LNCaP clone FGC (cell line): Measurements from ENCODE around the gene NEMP2.
"Not testable (repeated sequence)": the region's sequence is repeated elsewhere in the genome, so short reads cannot be mapped to it uniquely, and the experiment has no call there.

Source experiments
- DNase-seq: peaks from one replicate; pipeline ENCODE4 v3.0.0-alpha.2; 2011; ENCODE audit warnings: low read depth
- H3K4me3 ChIP-seq: 2 replicates; pipeline ENCODE4 v1.5.1; 2011; ENCODE audit warnings: mild to moderate bottlenecking, low read depth, low read length, control low read depth
- CTCF ChIP-seq: IDR thresholded peaks from 2 replicates; pipeline ENCODE4 v1.5.1; 2012; ENCODE audit warnings: mild to moderate bottlenecking; ENCODE audit not compliant: control insufficient read depth, insufficient read depth; ENCODE audit errors: extremely low read depth

The NEMP2 gene

GRCh38 chr2:190514676-190515075 lies 19.8 kb downstream of the NEMP2 start:
- DNase-seq, result no peak
- TF ChIP-seq CTCF, result no peak
- H3K4me3 ChIP-seq, result no peak overlapping the region

- H3K4me3 ChIP-seq, result no peak overlapping the region
- no peak for DNase-seq
- no peak for TF ChIP-seq CTCF
Measured at GRCh38 chr2:190513877-190514276, 20.6 kb downstream of the NEMP2 start.

GRCh38 chr2:190512539-190513095 lies 21.9 kb downstream of the NEMP2 start:
- TF ChIP-seq CTCF, result no peak
- no peak overlapping the region for H3K4me3 ChIP-seq
- no peak for DNase-seq

- peak; percentile 45 for TF ChIP-seq CTCF
- no peak for DNase-seq
- H3K4me3 ChIP-seq, result no peak overlapping the region
Measured at GRCh38 chr2:190511104-190511503, 23.4 kb downstream of the NEMP2 start.

- not testable (repeated sequence) for DNase-seq, H3K4me3 ChIP-seq
Measured at GRCh38 chr2:190509895-190510294, 24.6 kb downstream of the NEMP2 start.

GRCh38 chr2:190507135-190507534 lies 27.4 kb downstream of the NEMP2 start:
- H3K4me3 ChIP-seq, result no peak overlapping the region
- TF ChIP-seq CTCF, result no peak
- DNase-seq, result peak; percentile 82

GRCh38 chr2:190506666-190507065 lies 27.9 kb downstream of the NEMP2 start:
- no peak overlapping the region for H3K4me3 ChIP-seq
- DNase-seq, result no peak
- no peak for TF ChIP-seq CTCF

- no peak overlapping the region for H3K4me3 ChIP-seq
- TF ChIP-seq CTCF, result no peak
- no peak for DNase-seq
Measured at GRCh38 chr2:190505696-190506095, 28.8 kb downstream of the NEMP2 start.
